Skeletal muscle tissue (tissue), 4 donors: ENCODE results near the gene IL5RA. TPM values are rescaled to one million over a fixed set of nuclear protein-coding genes. Genes with fewer than 3 reads are reported as not detected.

Experiments used
- H3K27ac ChIP-seq: one replicate; pipeline ENCODE4 v1.7.0; 2013; ENCODE audit warnings: mild to moderate bottlenecking, low read depth, low read length, inconsistent platforms
- H3K27me3 ChIP-seq, 3 donors: one replicate each; pipeline ENCODE4 v1.7.0; 2013; ENCODE audit warnings: low read length in 3 of 3; ENCODE audit not compliant: control insufficient read depth in 3 of 3, insufficient read depth in 3 of 3
- H3K36me3 ChIP-seq, 3 donors: one replicate each; pipeline ENCODE4 v1.7.0; 2013; ENCODE audit warnings: low read length in 3 of 3; ENCODE audit not compliant: control insufficient read depth in 3 of 3, insufficient read depth in 3 of 3
- H3K4me1 ChIP-seq, 3 donors: one replicate each; pipeline ENCODE4 v1.7.0; 2013; ENCODE audit warnings: low read length in 3 of 3, mild to moderate bottlenecking in 3 of 3; ENCODE audit not compliant: control insufficient read depth in 3 of 3, insufficient read depth in 3 of 3
- H3K4me3 ChIP-seq, 3 donors: one replicate each; pipeline ENCODE4 v1.7.0; 2013; ENCODE audit warnings: low read length in 3 of 3
- H3K9ac ChIP-seq, 3 donors: one replicate each; pipeline ENCODE4 v1.7.0; 2013; ENCODE audit warnings: low read length in 3 of 3, mild to moderate bottlenecking in 3 of 3, moderate library complexity in 2 of 3, low read depth in 1 of 3
- H3K9me3 ChIP-seq, 3 donors: one replicate each; pipeline ENCODE4 v1.7.0; 2013; ENCODE audit warnings: low read length in 3 of 3; ENCODE audit not compliant: control insufficient read depth in 3 of 3
- total RNA-seq: library from RNA; depleted of rRNA; stranded (reverse); fragments of >200 nt; gene quantifications from one replicate; pipeline ENCODE4 v1.2.3, GENCODE V29; 2014
- donor health status: Osteomylitis.

IL5RA gene, protein sequence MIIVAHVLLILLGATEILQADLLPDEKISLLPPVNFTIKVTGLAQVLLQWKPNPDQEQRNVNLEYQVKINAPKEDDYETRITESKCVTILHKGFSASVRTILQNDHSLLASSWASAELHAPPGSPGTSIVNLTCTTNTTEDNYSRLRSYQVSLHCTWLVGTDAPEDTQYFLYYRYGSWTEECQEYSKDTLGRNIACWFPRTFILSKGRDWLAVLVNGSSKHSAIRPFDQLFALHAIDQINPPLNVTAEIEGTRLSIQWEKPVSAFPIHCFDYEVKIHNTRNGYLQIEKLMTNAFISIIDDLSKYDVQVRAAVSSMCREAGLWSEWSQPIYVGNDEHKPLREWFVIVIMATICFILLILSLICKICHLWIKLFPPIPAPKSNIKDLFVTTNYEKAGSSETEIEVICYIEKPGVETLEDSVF
- total RNA-seq, result not detected

DNA sequence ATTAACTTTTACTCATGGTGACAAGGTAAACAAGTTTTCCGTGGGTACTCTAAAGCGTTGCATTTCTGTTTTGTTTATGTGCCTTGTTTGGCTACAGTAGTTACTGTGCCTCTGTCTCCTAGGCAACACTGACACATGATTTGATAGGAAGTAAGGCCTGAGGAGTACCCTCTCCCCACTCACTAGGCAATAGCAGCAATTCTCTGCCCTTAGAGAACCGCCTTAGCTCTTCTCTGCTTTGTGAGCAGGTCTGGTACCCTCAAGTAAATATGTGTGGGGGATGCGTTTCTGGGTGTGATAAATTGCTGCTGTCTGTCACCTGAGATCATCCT, at the start of gene IL5RA:
Gene IL5RA, minus strand, starts transcription at position 76 of the 332 bp plus-strand sequence. CDS start 5,390 bp downstream, outside the sequence.
- Histone ChIP-seq H3K9me3 (no peaks in the 10 kb centered on the region), H3K27ac (no peak within 1 kb of the TSS), H3K4me1 (no peaks in the 10 kb centered on the region), H3K4me3 (no peak within 1 kb of the TSS), H3K9ac (no peak within 1 kb of the TSS), H3K27me3 (peaks cover 0 to 4% (median 0%) of the 10 kb centered on the region in 3 donors), H3K36me3 (no peaks in the 10 kb centered on the region)

DNA sequence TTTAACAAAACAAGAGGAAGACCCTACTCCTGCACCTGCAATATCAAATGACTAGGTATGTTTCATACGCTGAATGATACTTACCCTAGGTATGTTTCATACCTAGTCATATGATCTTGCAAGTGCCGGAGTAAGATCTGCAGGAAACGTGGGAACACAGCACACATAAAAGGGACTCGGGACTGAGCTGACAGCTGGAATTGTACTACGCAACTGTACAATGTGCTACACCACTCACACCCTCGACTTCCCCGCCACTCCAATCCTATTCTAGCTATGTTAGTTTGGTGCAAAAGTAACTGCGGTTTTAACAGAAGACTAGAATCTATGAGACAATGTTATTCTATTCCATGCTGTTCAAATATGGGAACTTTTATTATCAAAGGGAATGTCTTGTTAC, 47.3 kb upstream of the IL5RA start:
- Histone ChIP-seq H3K9me3 (no peaks in the 10 kb centered on the region), H3K27ac (no peak overlapping the region), H3K9ac (no peak overlapping the region), H3K27me3 (no peaks in the 10 kb centered on the region), H3K4me3 (no peak overlapping the region), H3K4me1 (no peaks in the 10 kb centered on the region), H3K36me3 (peaks cover 3 to 50% (median 44%) of the 10 kb centered on the region in 3 donors)

- Histone ChIP-seq H3K36me3 (peaks cover 2 to 52% (median 42%) of the 10 kb centered on the region in 3 donors), H3K9me3 (no peaks in the 10 kb centered on the region), H3K4me3 (no peak overlapping the region), H3K27ac (no peak overlapping the region), H3K4me1 (no peaks in the 10 kb centered on the region), H3K9ac (no peak overlapping the region), H3K27me3 (no peaks in the 10 kb centered on the region)
These were observed 44.9 kb upstream of the IL5RA start for GRCh38 chr3:3154879-3155610.

DNA sequence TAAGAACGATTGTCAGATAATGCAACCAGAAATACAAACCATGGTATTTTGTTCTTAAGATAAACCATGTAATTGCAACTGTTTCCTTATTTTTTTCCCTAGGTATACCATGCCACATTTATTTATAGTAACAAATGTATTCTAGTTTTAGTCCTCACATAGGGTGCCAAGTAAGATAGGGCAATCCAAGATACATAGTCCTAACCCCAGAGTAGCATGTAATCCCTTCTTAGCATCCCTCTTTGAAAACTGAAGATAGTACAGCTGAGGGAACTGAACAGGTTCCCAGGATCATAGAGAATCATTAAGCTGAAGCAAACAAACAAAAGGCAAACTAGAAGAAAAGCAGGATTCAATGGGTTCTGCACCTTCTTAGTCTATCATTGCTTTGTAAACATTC, 41.3 kb upstream of the IL5RA start:
- Histone ChIP-seq H3K9ac (no peak overlapping the region), H3K4me3 (no peak overlapping the region), H3K36me3 (peaks cover 11 to 62% (median 53%) of the 10 kb centered on the region in 3 donors), H3K4me1 (no peaks in the 10 kb centered on the region), H3K27ac (no peak overlapping the region), H3K9me3 (no peaks in the 10 kb centered on the region), H3K27me3 (no peaks in the 10 kb centered on the region)

GRCh38 chr3:3149560-3149959, 39.4 kb upstream of the IL5RA start:
- no peaks in the 10 kb centered on the region for H3K27me3 ChIP-seq
- peaks cover 16 to 65% (median 54%) of the 10 kb centered on the region in 3 donors for H3K36me3 ChIP-seq
- no peak overlapping the region for H3K4me3 ChIP-seq
- no peaks in the 10 kb centered on the region for H3K9me3 ChIP-seq
- H3K27ac ChIP-seq, result no peak overlapping the region
- no peaks in the 10 kb centered on the region for H3K4me1 ChIP-seq
- H3K9ac ChIP-seq, result no peak overlapping the region

GRCh38 chr3:3145831-3146230, 35.7 kb upstream of the IL5RA start:
- H3K27ac ChIP-seq, result no peak overlapping the region
- no peak overlapping the region for H3K4me3 ChIP-seq
- H3K9ac ChIP-seq, result no peak overlapping the region
- H3K9me3 ChIP-seq, result no peaks in the 10 kb centered on the region
- H3K36me3 ChIP-seq, result peaks cover 14 to 64% (median 54%) of the 10 kb centered on the region in 3 donors
- no peaks in the 10 kb centered on the region for H3K4me1 ChIP-seq
- no peaks in the 10 kb centered on the region for H3K27me3 ChIP-seq

DNA sequence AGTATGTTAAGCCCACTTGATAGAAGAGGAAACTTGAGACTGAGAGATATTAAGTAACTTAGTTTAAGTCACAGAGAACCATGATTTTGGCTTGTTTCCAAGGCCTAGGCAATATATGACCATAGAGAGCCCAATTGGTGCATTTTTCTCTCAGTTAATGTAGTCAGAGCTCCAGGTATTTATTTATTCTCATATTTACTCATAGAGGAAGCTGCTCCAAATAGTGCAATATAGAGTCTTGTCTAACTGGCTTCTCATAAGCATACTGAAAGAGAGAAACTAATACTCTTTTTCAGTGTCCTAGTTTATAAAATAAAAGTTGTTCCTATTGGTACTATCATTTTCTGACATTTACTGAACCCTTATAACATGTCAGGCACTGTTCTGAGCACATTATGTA, 31.8 kb upstream of the IL5RA start:
- Histone ChIP-seq H3K9me3 (no peaks in the 10 kb centered on the region), H3K27me3 (no peaks in the 10 kb centered on the region), H3K27ac (no peak overlapping the region), H3K4me1 (no peaks in the 10 kb centered on the region), H3K36me3 (peaks cover 12 to 56% (median 50%) of the 10 kb centered on the region in 3 donors), H3K9ac (no peak overlapping the region), H3K4me3 (no peak overlapping the region)

DNA sequence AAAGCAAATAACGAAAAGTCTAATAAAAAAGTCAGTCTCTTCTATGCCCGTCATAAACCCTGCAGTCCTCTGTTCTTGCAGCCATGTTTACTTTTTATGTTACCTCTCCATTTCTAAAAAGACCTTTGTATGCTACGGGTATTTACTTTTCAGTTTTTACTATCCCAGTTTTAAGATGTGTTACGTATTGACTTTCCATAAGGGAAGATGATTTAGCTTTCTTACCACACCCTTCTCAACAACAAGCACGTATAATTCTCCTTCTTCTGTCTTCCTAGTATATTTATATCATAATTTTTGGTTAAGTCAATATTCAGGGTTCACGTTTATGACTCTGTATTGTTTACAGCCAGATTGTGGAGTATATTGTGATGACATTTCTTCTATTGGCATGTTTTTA, 27.4 kb upstream of the IL5RA start:
- H3K9me3 ChIP-seq, result no peaks in the 10 kb centered on the region
- H3K4me1 ChIP-seq, result no peaks in the 10 kb centered on the region
- peaks cover 7 to 29% (median 27%) of the 10 kb centered on the region in 3 donors for H3K36me3 ChIP-seq
- H3K27ac ChIP-seq, result no peak overlapping the region
- H3K4me3 ChIP-seq, result no peak overlapping the region
- H3K9ac ChIP-seq, result no peak overlapping the region
- no peaks in the 10 kb centered on the region for H3K27me3 ChIP-seq

DNA sequence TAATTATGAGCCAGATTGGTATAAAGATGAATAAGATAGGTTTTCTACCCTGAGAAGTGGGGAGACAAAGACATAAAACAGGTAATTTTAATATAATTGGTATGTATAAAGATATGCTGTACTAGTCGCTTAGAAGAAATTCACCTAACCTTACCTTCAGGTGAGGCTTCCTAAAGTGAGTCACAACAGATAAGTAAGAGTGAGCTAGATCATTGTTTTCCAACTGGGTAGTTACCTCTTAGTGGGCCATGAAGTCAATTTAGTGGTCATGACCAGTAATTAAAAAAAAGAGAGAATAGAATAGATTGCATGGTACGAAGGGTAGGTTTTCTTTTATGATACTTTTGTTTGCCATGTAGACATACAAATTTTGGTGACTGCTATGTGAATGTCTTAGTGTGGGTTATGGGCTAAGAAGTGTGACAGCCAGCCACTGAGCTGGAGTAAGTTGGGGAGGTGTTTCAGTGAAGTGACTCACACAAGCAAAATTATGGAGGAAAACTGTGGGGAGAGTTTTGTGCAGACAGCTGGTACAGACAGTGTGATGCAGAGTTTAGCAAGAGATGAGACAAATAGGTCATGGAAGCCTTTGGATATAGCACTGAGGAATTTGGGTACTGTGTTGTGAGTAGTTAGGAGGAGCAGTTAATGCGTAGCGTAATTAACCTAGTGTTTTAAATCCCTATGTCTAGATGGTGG, 24.7 kb upstream of the IL5RA start:
- no peaks in the 10 kb centered on the region for H3K4me1 ChIP-seq
- H3K27me3 ChIP-seq, result no peaks in the 10 kb centered on the region
- H3K9ac ChIP-seq, result no peak overlapping the region
- H3K4me3 ChIP-seq, result no peak overlapping the region
- no peaks in the 10 kb centered on the region for H3K9me3 ChIP-seq
- H3K36me3 ChIP-seq, result peaks cover 9 to 20% (median 14%) of the 10 kb centered on the region in 3 donors
- H3K27ac ChIP-seq, result no peak overlapping the region

DNA sequence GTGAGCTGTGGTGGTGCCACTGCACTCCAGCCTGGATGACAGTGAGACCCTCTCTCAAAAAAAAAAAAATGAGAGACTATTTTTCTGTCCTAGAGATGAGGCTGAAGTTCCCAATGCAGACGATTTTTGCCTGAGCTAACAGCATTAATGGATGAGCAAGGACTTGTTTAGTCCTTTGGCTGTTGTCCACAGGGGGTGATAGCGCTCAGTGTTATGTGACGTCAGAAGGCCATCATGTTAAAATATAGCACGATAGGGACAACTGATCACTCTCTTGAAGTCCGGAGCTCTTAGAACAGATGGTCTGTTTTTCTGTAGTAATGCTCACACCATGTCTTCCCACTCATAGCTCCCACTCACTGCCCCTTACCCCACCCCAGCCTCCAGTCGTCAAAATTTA, 23.3 kb upstream of the IL5RA start:
- no peaks in the 10 kb centered on the region for H3K27me3 ChIP-seq
- peaks cover 9 to 17% (median 10%) of the 10 kb centered on the region in 3 donors for H3K36me3 ChIP-seq
- no peak overlapping the region for H3K27ac ChIP-seq
- H3K9me3 ChIP-seq, result no peaks in the 10 kb centered on the region
- no peak overlapping the region for H3K9ac ChIP-seq
- no peak overlapping the region for H3K4me3 ChIP-seq
- no peaks in the 10 kb centered on the region for H3K4me1 ChIP-seq
